HG02798 (cell line): ENCODE measurements around the gene THRAP3.

Source experiments
- ATAC-seq: cut with Tn5 transposase; IDR thresholded peaks from one replicate; pipeline ENCODE4 v1.9.1; 2021; ENCODE audit warnings: mild to moderate bottlenecking; ENCODE audit not compliant: unreplicated experiment, poor library complexity

THRAP3 gene

DNA sequence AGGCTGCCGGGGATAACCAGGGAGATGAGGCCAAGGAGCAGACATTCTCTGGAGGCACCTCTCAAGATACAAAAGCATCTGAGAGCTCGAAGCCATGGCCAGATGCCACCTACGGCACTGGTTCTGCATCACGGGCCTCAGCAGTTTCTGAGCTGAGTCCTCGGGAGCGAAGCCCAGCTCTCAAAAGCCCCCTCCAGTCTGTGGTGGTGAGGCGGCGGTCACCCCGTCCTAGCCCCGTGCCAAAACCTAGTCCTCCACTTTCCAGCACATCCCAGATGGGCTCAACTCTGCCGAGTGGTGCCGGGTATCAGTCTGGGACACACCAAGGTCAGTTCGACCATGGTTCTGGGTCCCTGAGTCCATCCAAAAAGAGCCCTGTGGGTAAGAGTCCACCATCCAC, 62.6 kb downstream of the THRAP3 start:
- ATAC-seq, result no peak

- ATAC-seq, result no peak
These were observed 63.4 kb downstream of the THRAP3 start for GRCh38 chr1:36287595-36287994.

DNA sequence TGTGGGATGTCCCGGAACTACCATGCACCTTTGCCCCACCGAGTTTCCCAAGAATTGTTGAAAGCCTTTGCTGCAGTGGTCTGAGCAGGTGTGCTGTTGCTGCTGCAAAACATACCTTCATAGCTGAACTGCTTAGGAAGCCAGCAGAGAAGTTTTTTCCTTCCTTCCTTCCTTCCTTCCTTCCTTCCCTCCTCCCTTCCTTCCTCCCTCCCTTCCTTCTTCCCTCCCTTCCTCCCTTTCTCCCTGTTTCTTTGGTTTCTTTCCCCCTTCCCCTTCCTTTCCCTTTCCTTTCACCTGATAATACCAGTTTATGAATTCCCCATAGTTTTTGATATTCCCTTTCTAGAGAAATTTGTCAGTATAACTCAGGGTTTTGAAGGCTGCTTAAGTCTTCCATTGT, 71.1 kb downstream of the THRAP3 start:
- no peak for ATAC-seq

DNA sequence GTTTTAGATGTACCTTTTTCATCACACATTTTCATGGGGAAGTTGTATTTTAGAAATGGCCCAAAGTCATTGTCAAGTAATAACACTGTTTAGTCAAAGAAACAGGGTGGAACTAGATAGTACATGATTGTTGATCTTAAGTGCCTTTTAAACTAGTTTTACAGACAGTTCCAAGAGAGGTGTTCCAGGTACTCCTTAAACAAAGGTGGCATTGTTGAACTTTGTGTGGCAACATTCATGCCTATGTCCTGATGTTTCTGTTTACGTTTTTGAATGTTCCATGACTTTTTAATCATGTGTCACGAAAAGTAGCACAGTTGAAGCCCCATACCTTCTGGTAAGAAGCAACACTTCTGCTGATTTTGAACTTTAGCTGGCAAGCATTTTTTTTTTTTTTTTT, 72.8 kb downstream of the THRAP3 start:
- ATAC-seq, result no peak

DNA sequence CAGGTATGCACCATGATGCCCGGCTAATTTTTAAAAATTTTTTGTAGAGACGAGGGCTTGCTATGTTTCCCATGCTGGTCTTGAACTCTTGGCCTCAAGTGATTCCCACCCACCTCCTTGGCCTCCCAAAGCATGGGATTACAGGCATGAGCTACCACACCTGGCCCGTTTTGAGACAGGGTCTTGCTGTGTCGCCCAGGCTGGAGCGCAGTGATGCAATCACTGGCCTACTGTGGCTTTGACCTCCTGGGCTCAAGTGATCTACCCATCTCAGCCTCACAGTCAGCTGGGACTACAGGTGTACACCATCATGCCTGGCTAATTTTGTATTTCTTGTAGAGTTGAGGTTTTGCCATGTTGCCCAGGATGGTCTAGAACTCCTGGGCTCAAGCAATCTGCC, 74.4 kb downstream of the THRAP3 start:
- ATAC-seq, result no peak

DNA sequence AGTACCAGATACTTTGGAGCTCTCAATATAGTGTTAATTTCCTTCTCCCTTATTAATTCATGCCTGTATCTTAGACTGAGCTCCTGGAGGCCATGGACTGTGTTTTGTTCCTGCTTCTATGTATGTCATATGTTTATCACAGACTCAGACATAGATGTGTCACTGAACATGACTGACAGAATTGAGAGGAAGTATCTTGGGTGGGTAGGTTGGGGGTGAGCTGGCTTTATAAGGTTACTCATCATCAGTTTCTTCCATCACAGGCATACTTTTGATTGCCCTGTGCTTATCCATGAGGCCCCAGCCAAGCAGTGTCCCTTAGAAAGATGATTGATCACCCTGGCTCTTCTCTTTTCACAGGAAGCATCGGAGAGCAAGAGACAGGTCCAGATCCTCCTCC, 76.3 kb downstream of the THRAP3 start:
- no peak for ATAC-seq

DNA sequence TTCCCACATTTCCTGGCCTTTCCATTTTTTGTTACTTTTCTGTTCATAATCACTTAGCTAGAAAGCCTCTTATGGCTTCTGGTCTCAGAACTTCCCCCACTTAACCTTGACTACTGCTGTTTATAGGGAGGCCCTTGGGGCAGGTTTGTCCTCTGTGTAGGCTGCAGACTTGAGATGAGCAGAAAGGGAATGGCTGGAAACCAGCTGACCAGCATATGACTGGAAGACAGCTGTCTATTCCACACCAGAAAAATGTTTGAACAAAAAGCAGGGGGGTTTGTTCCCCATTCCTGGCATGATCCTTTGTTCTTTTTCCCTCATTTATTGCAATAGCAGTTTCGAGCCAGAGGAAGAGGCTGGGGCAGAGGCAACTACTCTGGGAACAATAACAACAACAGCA, 77.0 kb downstream of the THRAP3 start:
- no peak for ATAC-seq

DNA sequence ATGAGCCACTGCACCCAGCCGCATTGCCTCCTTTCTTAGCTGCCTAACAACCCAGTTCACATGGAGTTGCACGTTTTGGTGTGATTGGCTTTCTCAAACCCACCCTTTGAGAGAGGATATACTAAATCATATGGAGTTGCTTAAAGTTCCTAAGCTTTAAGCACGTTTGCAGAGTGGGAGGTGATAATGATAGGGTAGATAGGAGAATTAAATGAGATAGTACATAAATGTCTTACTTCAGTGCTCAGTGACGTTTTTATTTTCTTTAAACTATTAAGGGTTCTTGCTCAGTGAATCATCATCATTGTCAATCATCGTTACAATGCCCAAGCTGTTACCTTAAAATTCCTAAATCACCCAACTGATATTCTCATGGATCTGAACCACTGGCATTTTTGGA, 79.0 kb downstream of the THRAP3 start:
- ATAC-seq, result no peak

- no peak for ATAC-seq
These were observed 79.6 kb downstream of the THRAP3 start for GRCh38 chr1:36303650-36304360.

GRCh38 chr1:36304521-36304920, 80.3 kb downstream of the THRAP3 start:
- no peak for ATAC-seq

DNA sequence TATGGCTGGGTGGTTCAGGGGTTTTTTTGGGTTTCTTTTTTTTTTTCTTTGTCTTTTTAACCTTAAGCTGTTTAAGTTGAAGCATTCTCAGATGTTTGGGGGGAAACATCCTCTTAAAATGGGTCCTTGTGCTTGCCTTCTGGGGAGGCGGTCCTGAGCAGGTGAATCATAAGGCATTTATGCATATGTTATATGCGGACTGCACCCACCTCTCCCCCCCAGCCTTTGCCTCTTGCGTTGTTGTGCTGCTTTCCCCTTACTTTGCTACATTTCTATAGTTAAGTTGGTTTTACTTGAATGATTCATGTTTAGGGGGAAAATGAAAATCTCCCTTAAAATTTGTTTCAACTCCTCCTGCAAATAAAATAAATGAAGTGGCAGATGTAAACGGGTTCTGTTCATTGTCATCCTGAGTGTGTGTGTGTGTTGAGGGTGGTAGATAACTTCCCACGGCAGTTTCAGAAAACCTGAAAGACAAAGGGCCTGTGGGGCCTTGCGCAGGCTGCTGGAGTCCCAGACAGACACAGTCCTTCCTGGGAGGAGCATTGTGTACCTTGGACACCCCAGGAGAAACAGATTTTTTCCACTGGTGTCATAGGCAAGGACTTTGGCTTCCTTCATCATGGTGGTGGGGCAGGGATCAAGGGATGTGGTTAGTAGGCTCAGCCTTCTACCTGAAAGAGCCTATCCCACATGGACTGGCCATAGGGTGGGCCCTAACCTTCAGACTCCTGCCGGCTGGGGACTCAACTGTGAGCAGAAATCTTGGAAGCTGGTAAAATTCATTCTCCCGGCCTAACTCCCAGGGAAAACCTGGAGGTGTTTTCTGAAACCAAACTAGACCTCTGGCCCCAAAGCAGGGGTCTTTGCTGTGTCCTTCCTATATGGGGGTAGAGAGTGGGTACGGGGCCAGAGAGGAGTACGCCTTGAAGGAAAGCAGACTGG, 81.0 kb downstream of the THRAP3 start:
- no peak for ATAC-seq

- no peak for ATAC-seq
These were observed 81.6 kb downstream of the THRAP3 start for GRCh38 chr1:36305915-36306209.

DNA sequence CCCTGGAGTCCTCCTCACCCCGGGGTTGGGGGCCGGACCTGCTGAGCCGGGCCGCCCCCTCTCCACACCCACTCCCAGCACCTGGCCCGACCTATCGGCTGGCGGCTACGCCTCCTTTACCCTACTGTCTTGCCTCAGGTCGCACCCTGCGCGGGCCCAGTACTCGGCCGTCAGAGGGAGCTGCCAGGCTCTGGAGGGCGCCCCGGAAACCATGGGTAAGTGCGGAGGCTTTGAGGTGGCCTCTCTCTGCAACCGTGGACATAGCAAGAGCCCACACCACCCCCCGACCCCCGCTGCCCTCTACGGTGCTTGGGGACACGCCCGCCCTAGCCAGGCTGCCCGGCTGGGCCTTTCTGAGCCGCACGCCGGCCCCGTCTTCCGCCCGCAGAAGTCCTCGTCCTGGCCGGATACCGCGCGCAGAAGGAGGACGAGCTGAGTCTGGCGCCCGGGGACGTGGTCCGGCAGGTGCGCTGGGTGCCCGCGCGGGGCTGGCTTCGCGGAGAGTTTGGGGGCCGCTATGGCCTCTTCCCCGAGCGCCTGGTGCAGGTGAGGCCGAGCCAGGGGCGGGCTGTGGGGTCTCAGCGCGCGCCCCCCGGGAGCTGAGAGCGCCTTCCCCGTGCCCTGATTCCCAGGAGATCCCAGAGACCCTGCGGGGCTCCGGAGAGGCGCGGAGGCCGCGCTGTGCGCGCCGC, 82.1 kb downstream of the THRAP3 start, which contains the start of gene SH3D21:
Gene SH3D21 (plus strand): TSS at position 159 of the 692 bp plus-strand sequence. CDS start 53 bp downstream, at position 212.
- ATAC-seq, result peak; percentile 44

GRCh38 chr1:36306902-36307456, 82.7 kb downstream of the THRAP3 start:
- ATAC-seq, result peak; percentile 98

DNA sequence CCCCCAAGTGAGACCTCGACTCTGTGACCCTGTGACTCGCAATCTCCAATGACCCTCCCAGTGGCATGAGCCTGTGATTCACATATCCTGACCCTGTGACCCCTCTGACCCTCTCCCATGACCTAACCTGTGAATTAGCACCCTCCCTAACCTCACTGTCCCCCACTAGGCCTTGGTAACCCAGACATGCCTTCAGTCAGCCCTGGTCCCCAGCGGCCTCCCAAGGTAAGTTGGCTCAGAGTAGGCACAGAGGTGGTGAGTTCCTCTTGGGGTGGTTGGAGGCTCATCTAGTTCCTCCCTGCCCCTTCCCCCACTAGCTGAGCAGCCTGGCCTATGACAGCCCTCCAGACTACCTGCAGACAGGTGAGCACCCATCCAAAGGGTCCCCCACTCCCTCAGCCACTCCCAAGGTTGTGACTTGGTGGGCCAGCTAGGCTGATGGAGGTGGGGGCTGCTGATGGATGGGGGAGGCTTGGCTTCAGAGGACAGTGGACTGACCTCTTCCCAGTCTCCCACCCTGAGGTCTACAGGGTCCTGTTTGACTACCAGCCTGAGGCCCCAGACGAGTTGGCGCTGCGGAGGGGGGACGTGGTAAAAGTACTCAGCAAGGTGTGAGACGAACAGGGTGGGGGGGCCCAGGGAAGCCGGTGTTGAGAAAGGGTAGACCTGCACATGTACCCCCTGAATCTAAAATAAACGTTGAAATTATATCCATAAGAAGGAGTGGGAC, 83.5 kb downstream of the THRAP3 start:
- no peak for ATAC-seq

GRCh38 chr1:36309397-36309796, 85.2 kb downstream of the THRAP3 start:
- ATAC-seq, result no peak

- ATAC-seq, result no peak
These were observed 96.1 kb downstream of the THRAP3 start for GRCh38 chr1:36320291-36320761.

DNA sequence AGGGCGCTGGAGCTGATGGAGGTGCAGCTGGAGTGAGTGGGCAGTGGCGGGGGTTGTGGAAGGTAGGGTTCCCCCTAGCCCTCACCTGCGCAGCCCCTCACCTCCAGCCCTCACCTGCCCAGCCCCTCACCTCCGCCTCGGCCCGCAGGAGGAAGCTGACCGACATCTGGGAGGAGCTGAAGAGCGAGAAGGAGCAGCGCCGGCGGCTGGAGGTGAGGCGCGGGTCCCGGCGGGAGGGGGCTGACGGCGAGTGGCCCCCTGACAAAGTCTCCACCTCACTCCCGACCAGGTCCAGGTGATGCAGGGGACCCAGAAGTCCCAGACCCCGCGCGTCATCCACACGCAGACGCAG, 96.5 kb downstream of the THRAP3 start:
- no peak for ATAC-seq

DNA sequence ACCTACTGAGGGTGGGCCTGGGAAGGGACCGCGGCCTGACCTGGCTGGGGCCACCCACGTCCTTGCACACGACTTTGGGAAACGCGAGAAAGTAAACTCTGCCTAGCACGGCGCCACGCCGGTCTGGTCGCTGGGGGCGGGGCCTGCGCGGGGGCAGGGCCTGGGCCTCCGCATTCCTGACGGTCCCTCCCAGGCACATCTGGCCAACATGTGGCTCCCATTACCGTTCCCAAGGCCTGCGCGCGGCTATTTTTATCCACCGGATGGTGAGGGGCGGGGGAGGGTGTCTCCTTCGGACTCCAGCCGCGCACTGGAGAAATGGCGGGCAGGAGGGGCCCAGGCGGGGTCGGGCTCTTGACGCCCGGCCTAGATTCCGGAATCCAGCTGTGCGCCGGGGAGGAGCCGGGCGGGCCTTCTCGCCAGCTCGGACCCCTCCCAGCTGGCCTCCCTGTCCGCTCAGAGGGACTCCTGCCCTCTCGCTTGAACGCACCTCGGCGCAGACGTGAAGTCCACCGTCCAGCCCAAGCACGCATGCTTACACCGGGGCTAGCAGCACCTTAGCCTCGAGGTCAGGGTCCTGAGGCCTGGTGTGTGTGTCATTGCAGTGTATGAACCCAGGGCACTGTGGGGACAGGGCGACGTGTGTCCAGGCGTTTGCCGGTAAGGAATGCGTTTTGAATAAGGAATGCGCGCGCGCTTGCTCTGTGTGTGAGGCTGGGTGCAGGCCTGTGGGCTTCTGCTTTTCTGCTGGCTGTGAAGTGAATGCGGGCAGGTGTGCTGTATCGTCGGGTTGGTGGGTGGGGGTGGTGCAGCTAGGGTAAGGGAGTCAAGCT, 97.1 kb downstream of the THRAP3 start:
- no peak for ATAC-seq
